ENCODE results near the gene GGCT. TPM values are rescaled to one million over a fixed set of nuclear protein-coding genes. Genes with fewer than 3 reads are reported as not detected.

Gene GGCT, protein sequence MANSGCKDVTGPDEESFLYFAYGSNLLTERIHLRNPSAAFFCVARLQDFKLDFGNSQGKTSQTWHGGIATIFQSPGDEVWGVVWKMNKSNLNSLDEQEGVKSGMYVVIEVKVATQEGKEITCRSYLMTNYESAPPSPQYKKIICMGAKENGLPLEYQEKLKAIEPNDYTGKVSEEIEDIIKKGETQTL
- 10.9 TPM for total RNA-seq
- polyA plus RNA-seq = 10 to 100 TPM; 25.6 to 32.7 (median 28.2) TPM

DNA sequence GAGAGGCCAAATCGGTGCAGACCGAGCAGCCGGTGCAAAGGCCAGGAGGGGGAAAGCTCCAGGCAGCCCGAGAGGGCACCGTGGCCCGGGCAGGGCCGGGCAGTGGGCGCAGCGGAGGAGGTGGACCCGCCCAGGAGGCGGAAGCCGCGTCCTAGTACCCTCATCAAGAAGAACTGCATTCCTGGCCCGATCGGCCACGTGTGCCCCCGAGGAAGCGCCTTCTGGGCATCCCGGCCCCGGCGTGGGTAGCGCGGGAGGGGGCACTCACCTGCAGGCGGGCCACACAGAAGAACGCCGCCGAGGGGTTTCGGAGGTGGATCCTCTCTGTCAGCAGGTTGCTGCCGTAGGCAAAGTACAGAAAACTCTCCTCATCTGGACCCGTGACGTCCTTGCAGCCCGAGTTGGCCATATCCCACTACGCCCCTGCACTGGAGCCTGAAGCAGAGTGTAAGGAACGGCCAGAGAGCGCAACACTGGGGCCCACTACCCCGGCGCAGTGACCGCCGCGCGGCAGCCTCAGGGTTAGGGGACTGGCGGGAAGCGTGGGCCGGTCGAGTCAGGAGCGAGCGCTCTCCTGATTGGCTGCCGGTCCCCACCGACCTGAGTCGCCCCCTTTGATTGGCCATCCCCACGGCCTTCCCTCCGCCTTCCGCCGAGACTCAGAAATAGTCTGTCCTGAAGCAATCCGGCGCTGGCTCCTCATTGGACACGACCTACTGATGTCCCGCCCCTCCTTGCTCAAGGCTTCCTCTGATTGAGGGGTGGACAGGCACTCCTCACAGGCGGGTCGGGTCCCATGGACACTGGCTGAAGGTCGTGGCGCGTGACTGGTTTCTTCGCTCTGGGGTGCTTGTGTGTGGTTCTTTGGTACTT, at the start of gene GGCT:
Gene GGCT, minus strand, starts transcription at position 529 of the 873 bp plus-strand sequence. Its CDS starts 120 bp downstream, at position 409.
- peaks cover 0 to 4% (median 0%) of the 10 kb centered on the region in 7 donors for H3K9me3 Mint-ChIP-seq
- no peaks in the 10 kb centered on the region for H3K9me3 ChIP-seq (ENCODE audit: control insufficient read depth in 2 of 2, low read length in 2 of 2)
- peak; percentile 96 to 99 (median 96) for DNase-seq
- H3K36me3 Mint-ChIP-seq = peaks cover 23% of the 10 kb centered on the region
- H3K4me3 ChIP-seq (ENCODE audit: low read depth, low read length) = peak within 1 kb of the TSS; percentile 94
- peak; percentile 99 for ATAC-seq (ENCODE audit: low read depth in 2 of 2)
- peak within 1 kb of the TSS; percentile 63 for H3K27ac ChIP-seq (ENCODE audit: insufficient read depth, low read length, poor library complexity, severe bottlenecking)
- H3K4me1 Mint-ChIP-seq = peaks cover 29 to 49% (median 41%) of the 10 kb centered on the region in 4 donors
- peak within 1 kb of the TSS; percentile 91 to 95 (median 92) for H3K4me3 Mint-ChIP-seq
- no peaks in the 10 kb centered on the region for H3K36me3 ChIP-seq (ENCODE audit: control insufficient read depth, insufficient read depth, low read length)
- peaks cover 23% of the 10 kb centered on the region for H3K4me1 ChIP-seq (ENCODE audit: control insufficient read depth, insufficient read depth, low read length, poor library complexity, severe bottlenecking)
- H3K27me3 ChIP-seq (ENCODE audit: control insufficient read depth, insufficient read depth, low read length) = no peaks in the 10 kb centered on the region
- H3K27me3 Mint-ChIP-seq = no peaks in the 10 kb centered on the region
- H3K27ac Mint-ChIP-seq = peak within 1 kb of the TSS; percentile 64 to 94 (median 79)

- no peaks in the 10 kb centered on the region for H3K9me3 ChIP-seq (ENCODE audit: control insufficient read depth in 2 of 2, low read length in 2 of 2)
- Mint-ChIP-seq H3K36me3 (peaks cover 15% of the 10 kb centered on the region), H3K4me1 (peaks cover 0 to 7% (median 3%) of the 10 kb centered on the region in 4 donors), H3K4me3 (no peak overlapping the region), H3K27ac (no peak overlapping the region), H3K9me3 (no peaks in the 10 kb centered on the region), H3K27me3 (no peaks in the 10 kb centered on the region)
- DNase-seq (no peak), ATAC-seq (ENCODE audit: low read depth in 2 of 2) (no peak)
- H3K4me3 ChIP-seq (ENCODE audit: low read depth, low read length) = no peak overlapping the region
- no peak overlapping the region for H3K27ac ChIP-seq (ENCODE audit: insufficient read depth, low read length, poor library complexity, severe bottlenecking)
- no peaks in the 10 kb centered on the region for H3K27me3 ChIP-seq (ENCODE audit: control insufficient read depth, insufficient read depth, low read length)
- H3K4me1 ChIP-seq (ENCODE audit: control insufficient read depth, insufficient read depth, low read length, poor library complexity, severe bottlenecking) = no peaks in the 10 kb centered on the region
- peaks cover 3% of the 10 kb centered on the region for H3K36me3 ChIP-seq (ENCODE audit: control insufficient read depth, insufficient read depth, low read length)
These were observed 48.9 kb upstream of the GGCT start for GRCh38 chr7:30553546-30553945.

DNA sequence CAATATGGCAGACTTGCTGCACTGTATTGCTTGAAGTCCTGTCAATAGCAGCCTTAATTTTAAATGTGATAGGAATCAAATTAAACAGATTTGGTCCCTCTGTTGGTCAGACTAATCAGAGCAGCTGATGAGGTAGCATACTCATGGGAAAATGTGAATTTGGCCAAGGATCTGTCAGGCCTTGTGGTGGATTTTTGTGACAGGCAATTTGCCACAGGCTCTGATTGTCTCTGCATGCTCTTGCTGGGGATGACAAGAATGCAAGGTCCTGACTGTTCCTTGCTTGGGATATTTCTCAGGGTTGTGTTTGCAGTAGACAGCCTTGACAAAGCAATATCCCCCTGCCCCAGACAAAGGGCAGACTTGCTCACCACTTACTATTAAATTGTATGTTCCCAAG, 48.5 kb upstream of the GGCT start:
- H3K27ac ChIP-seq (ENCODE audit: insufficient read depth, low read length, poor library complexity, severe bottlenecking) = no peak overlapping the region
- H3K4me1 Mint-ChIP-seq = peaks cover 0 to 7% (median 3%) of the 10 kb centered on the region in 4 donors
- no peaks in the 10 kb centered on the region for H3K4me1 ChIP-seq (ENCODE audit: control insufficient read depth, insufficient read depth, low read length, poor library complexity, severe bottlenecking)
- H3K9me3 ChIP-seq (ENCODE audit: control insufficient read depth in 2 of 2, low read length in 2 of 2) = no peaks in the 10 kb centered on the region
- H3K27me3 ChIP-seq (ENCODE audit: control insufficient read depth, insufficient read depth, low read length) = no peaks in the 10 kb centered on the region
- no peak for DNase-seq
- no peaks in the 10 kb centered on the region for H3K9me3 Mint-ChIP-seq
- H3K36me3 ChIP-seq (ENCODE audit: control insufficient read depth, insufficient read depth, low read length) = peaks cover 3% of the 10 kb centered on the region
- no peak for ATAC-seq (ENCODE audit: low read depth in 2 of 2)
- no peak overlapping the region for H3K4me3 ChIP-seq (ENCODE audit: low read depth, low read length)
- H3K4me3 Mint-ChIP-seq = no peak overlapping the region
- no peak overlapping the region for H3K27ac Mint-ChIP-seq
- H3K27me3 Mint-ChIP-seq = no peaks in the 10 kb centered on the region
- peaks cover 15% of the 10 kb centered on the region for H3K36me3 Mint-ChIP-seq

DNA sequence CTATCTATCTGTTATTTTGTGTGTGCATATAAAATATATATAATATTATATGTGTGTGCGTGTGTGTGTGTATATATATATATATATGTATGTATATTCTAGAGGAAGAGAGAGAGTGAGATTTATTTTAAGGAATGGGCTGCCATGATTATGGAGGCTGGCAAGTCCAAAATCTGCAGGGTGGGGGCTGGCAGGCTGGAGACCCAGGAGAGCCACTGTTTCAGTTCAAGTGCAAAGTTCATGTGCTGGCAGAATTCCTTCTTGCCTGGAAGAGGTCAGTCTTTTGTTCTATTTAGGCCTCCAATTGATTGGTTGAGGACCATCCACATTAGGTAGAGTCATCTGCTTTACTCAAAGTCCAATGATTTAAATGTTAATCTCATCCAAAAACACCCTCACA, 47.7 kb upstream of the GGCT start:
- peaks cover 15% of the 10 kb centered on the region for H3K36me3 Mint-ChIP-seq
- no peak for ATAC-seq (ENCODE audit: low read depth in 2 of 2)
- no peaks in the 10 kb centered on the region for H3K27me3 ChIP-seq (ENCODE audit: control insufficient read depth, insufficient read depth, low read length)
- no peak overlapping the region for H3K27ac ChIP-seq (ENCODE audit: insufficient read depth, low read length, poor library complexity, severe bottlenecking)
- no peak overlapping the region for H3K27ac Mint-ChIP-seq
- H3K4me1 Mint-ChIP-seq = peaks cover 0 to 7% (median 3%) of the 10 kb centered on the region in 4 donors
- no peaks in the 10 kb centered on the region for H3K9me3 ChIP-seq (ENCODE audit: control insufficient read depth in 2 of 2, low read length in 2 of 2)
- no peaks in the 10 kb centered on the region for H3K27me3 Mint-ChIP-seq
- H3K4me1 ChIP-seq (ENCODE audit: control insufficient read depth, insufficient read depth, low read length, poor library complexity, severe bottlenecking) = no peaks in the 10 kb centered on the region
- H3K36me3 ChIP-seq (ENCODE audit: control insufficient read depth, insufficient read depth, low read length) = peaks cover 3% of the 10 kb centered on the region
- no peak for DNase-seq
- no peak overlapping the region for H3K4me3 Mint-ChIP-seq
- no peaks in the 10 kb centered on the region for H3K9me3 Mint-ChIP-seq
- H3K4me3 ChIP-seq (ENCODE audit: low read depth, low read length) = no peak overlapping the region

DNA sequence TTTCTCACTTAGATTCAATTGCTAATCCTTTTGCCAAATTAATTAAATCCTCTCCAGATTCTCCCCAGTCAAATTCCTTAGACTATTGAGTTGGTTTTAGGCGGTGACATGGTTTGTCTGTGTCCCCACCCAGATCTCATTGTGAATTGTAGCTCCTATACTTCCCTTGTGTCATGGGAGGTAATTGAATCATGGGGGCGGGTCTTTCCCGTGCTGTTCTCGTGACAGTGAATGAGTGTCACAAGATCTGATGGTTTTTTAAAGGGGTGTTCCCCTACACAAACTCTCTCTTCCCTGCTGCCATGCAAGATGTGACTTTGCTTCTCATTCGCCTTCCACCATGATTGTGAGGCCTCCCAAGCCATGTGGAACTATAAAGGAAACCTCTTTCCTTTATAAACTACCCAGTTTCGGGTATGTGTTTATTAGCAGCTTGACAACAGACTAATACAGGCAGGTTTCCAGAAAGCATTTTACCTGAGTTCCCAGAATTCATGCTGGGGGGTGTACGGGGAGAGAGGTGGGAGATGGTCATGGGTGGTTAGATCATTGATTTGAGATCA, 45.4 kb upstream of the GGCT start:
- Mint-ChIP-seq H3K27ac (peak overlapping the region in 1 of 3 donors; percentile 56), H3K4me1 (peaks cover 0 to 7% (median 3%) of the 10 kb centered on the region in 4 donors), H3K27me3 (no peaks in the 10 kb centered on the region), H3K36me3 (peaks cover 32% of the 10 kb centered on the region), H3K9me3 (no peaks in the 10 kb centered on the region), H3K4me3 (no peak overlapping the region)
- Histone ChIP-seq H3K4me3 (ENCODE audit: low read depth, low read length) (no peak overlapping the region), H3K4me1 (ENCODE audit: control insufficient read depth, insufficient read depth, low read length, poor library complexity, severe bottlenecking) (no peaks in the 10 kb centered on the region), H3K9me3 (ENCODE audit: control insufficient read depth in 2 of 2, low read length in 2 of 2) (no peaks in the 10 kb centered on the region), H3K36me3 (ENCODE audit: control insufficient read depth, insufficient read depth, low read length) (peaks cover 8% of the 10 kb centered on the region), H3K27ac (ENCODE audit: insufficient read depth, low read length, poor library complexity, severe bottlenecking) (no peak overlapping the region), H3K27me3 (ENCODE audit: control insufficient read depth, insufficient read depth, low read length) (no peaks in the 10 kb centered on the region)
- no peak for DNase-seq
- no peak for ATAC-seq (ENCODE audit: low read depth in 2 of 2)

DNA sequence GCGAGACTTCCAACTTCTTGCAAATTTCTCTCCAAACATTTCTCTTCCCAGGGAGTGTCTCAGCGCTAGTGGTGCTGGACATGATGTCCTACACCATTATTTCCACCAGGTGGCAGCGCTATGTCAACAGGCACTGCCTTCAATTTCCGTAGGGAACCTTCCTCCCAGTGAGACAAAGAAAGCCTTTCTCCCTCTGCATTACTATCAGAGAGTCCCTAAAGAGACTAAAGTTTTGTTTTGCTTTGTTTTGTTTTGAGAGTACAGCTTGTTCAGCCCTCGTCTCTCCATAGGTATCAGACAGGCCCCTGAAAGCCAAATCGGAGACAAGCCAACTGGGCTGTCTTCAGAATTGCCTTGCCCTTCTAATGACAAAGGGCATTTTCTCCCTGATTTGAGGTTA, 44.2 kb upstream of the GGCT start:
- Histone ChIP-seq H3K4me3 (ENCODE audit: low read depth, low read length) (no peak overlapping the region), H3K27me3 (ENCODE audit: control insufficient read depth, insufficient read depth, low read length) (no peaks in the 10 kb centered on the region), H3K27ac (ENCODE audit: insufficient read depth, low read length, poor library complexity, severe bottlenecking) (no peak overlapping the region), H3K4me1 (ENCODE audit: control insufficient read depth, insufficient read depth, low read length, poor library complexity, severe bottlenecking) (no peaks in the 10 kb centered on the region), H3K36me3 (ENCODE audit: control insufficient read depth, insufficient read depth, low read length) (peaks cover 8% of the 10 kb centered on the region), H3K9me3 (ENCODE audit: control insufficient read depth in 2 of 2, low read length in 2 of 2) (no peaks in the 10 kb centered on the region)
- Mint-ChIP-seq H3K27me3 (no peaks in the 10 kb centered on the region), H3K36me3 (peaks cover 39% of the 10 kb centered on the region), H3K4me3 (no peak overlapping the region), H3K4me1 (peaks cover 0 to 12% (median 7%) of the 10 kb centered on the region in 4 donors), H3K27ac (peak overlapping the region in 1 of 3 donors; percentile 11), H3K9me3 (no peaks in the 10 kb centered on the region)
- ATAC-seq (ENCODE audit: low read depth in 2 of 2) = no peak
- peak; percentile 12 to 33 (median 24) for DNase-seq

DNA sequence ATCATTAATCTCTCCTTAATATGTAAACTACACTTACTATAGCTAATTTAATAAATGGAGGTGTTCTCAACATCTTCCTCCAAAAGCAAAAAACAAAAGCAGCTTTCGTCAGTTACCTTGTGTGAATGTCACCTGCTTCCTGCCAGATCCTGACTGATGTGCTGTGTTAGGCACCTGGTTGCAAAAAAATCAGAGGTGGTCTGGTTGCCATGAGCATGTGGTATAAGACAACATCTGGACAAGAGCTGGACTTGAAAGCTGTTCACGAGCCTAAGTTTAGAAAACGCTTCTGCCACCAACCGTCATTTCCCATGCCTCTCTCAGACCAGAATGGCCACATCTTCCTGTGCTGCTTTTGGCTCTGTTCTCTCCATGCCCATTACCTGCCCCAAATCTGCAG, 42.0 kb upstream of the GGCT start:
- Mint-ChIP-seq H3K27ac (no peak overlapping the region), H3K36me3 (peaks cover 50% of the 10 kb centered on the region), H3K4me1 (peaks cover 0 to 12% (median 6%) of the 10 kb centered on the region in 4 donors), H3K9me3 (peaks cover 0 to 4% (median 0%) of the 10 kb centered on the region in 7 donors), H3K27me3 (no peaks in the 10 kb centered on the region), H3K4me3 (no peak overlapping the region)
- Histone ChIP-seq H3K36me3 (ENCODE audit: control insufficient read depth, insufficient read depth, low read length) (peaks cover 5% of the 10 kb centered on the region), H3K9me3 (ENCODE audit: control insufficient read depth in 2 of 2, low read length in 2 of 2) (no peaks in the 10 kb centered on the region), H3K4me3 (ENCODE audit: low read depth, low read length) (no peak overlapping the region), H3K4me1 (ENCODE audit: control insufficient read depth, insufficient read depth, low read length, poor library complexity, severe bottlenecking) (no peaks in the 10 kb centered on the region), H3K27me3 (ENCODE audit: control insufficient read depth, insufficient read depth, low read length) (no peaks in the 10 kb centered on the region), H3K27ac (ENCODE audit: insufficient read depth, low read length, poor library complexity, severe bottlenecking) (no peak overlapping the region)
- DNase-seq (no peak), ATAC-seq (ENCODE audit: low read depth in 2 of 2) (no peak)

Measured in CD4-positive, CD25-positive, alpha-beta regulatory T cell (primary cell).